ENCODE results near the gene SEMG2. TPM values are rescaled to one million over a fixed set of nuclear protein-coding genes. Genes with fewer than 3 reads are reported as not detected.

SEMG2 gene
- total and polyA plus RNA-seq, 5 donors, result not detected

DNA sequence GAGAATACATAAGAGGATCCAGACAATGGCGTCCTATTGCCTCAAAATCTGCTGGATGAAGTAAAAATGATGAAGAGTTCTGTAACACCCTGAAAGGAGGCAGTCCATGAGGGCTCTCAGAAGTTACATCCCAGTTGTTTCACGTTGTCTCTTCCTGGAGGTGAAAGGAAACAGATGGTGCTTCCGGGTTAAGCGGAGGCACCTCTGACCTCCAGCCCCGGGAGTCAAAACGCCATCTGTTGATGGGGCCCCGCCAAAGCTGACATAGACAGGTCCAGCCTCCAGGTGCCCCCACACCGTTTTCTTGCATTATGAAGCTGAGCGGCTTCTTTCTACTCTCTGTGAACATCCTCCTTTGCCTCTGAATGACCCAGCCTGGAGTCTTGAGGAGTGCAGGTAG is 9.5 kb downstream of the SEMG2 start:
- DNase-seq (no peak), ATAC-seq (no peak)
- intact Hi-C loops (cut with DNase I), result no loop called here
- H3K27ac ChIP-seq (ENCODE audit: low read length), result no peak overlapping the region
- H3K4me1 ChIP-seq (ENCODE audit: control insufficient read depth, insufficient read depth, low read length), result no peaks in the 10 kb centered on the region
- no peak overlapping the region for H3K4me3 ChIP-seq (ENCODE audit: low read length)
- H3K9me3 ChIP-seq (ENCODE audit: control insufficient read depth, low read length), result no peaks in the 10 kb centered on the region
- 62% methylated on average over 9 of the region's 9 CpGs for WGBS
- H3K27me3 ChIP-seq (ENCODE audit: control insufficient read depth, insufficient read depth), result no peaks in the 10 kb centered on the region

DNA sequence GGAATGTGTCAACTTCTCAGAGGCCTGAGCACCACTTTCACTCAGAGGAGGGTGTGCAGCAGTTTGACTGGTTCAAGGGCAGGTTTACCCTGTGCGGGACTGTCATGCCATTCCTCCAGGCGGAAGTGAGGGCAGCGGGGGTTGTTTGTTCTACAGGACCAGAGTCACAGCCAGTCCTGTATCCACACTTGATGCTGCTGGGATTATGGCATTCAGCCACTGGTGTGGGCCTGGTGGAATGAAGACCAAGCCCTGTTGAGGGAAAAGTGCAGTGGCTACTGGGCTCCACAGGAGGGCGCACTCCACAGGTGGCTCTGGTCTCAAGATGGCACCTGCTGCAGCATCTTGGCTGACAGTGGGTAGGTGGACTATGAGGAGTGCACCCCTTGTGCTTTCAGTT is 14.8 kb downstream of the SEMG2 start:
- Histone ChIP-seq H3K4me1 (ENCODE audit: control insufficient read depth, insufficient read depth, low read length) (no peaks in the 10 kb centered on the region), H3K27ac (ENCODE audit: low read length) (no peak overlapping the region), H3K27me3 (ENCODE audit: control insufficient read depth, insufficient read depth) (no peaks in the 10 kb centered on the region), H3K4me3 (ENCODE audit: low read length) (no peak overlapping the region), H3K9me3 (ENCODE audit: control insufficient read depth, low read length) (no peaks in the 10 kb centered on the region)
- intact Hi-C loops (cut with DNase I), result no loop called here
- DNase-seq (no peak), ATAC-seq (no peak)
- WGBS, result 64% methylated on average over 4 of the region's 4 CpGs

DNA sequence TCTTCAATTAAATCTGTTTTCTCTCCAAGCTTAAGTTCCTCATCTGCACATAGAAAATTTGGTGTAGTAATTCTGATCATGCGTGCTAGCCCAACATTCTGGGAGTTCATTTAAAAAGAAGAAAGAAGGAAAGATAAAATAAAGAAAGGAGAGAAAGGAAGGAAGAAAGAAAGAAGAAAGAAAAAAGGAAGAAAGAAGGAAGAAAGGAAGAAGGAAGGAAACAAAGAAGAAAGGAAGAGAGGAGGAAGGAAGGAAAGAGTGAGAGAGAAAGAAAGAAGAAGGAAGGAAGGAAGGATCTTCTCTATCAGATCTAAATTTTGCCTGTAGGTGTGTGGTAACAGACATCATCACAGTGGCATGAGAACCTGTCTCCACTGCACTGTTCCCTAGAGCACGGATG is 17.0 kb downstream of the SEMG2 start:
- Histone ChIP-seq H3K27me3 (ENCODE audit: control insufficient read depth, insufficient read depth) (no peaks in the 10 kb centered on the region), H3K9me3 (ENCODE audit: control insufficient read depth, low read length) (no peaks in the 10 kb centered on the region), H3K27ac (ENCODE audit: low read length) (no peak overlapping the region), H3K4me1 (ENCODE audit: control insufficient read depth, insufficient read depth, low read length) (no peaks in the 10 kb centered on the region), H3K4me3 (ENCODE audit: low read length) (no peak overlapping the region)
- 81% methylated on average over 2 of the region's 2 CpGs for WGBS
- ATAC-seq (no peak), DNase-seq (no peak)
- intact Hi-C loops (cut with DNase I), result no loop called here

DNA sequence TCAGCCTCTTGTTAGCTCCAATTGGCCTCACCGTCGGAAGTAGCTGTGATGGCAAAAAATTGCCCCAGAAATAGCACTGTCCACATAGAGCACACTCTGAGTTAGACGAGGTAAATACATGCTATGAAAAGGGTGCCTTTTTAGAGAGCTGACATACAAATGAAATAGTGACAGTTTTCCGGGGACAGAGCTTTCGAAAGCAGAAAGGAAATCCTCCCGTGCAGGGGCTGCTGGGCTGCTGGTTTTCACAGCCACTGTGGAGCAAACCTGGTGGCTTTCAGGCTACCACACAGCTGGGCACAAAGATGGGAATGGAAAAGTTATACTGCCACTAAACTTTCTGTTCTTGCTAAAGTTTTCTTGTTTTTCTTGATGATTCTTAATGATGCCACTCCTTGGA is 24.9 kb downstream of the SEMG2 start:
- Histone ChIP-seq H3K4me3 (ENCODE audit: low read length) (no peak overlapping the region), H3K27me3 (ENCODE audit: control insufficient read depth, insufficient read depth) (peaks cover 4% of the 10 kb centered on the region), H3K27ac (ENCODE audit: low read length) (no peak overlapping the region), H3K9me3 (ENCODE audit: control insufficient read depth, low read length) (no peaks in the 10 kb centered on the region), H3K4me1 (ENCODE audit: control insufficient read depth, insufficient read depth, low read length) (no peaks in the 10 kb centered on the region)
- no peak for ATAC-seq
- WGBS, result 42% methylated on average over 6 of the region's 6 CpGs
- intact Hi-C loops (cut with DNase I), result no loop called here
- no peak for DNase-seq

DNA sequence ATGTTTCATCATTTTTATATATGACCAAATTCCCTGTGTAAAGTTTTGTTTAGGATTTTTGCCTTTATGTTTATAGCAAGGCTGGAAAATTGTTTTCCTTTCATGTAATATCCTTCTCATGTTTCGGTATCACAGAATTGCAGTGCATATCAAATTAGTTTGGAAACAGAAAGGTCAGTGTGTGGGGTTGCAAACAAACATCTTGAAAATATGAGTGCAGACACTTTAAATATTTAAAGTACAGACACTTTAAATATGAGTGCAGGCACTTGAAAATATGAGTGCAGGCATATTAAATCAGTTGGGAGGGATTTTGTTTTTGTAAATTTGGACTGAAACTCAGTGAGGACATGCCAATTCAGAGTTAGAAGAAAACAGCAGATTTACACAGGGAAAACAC is 26.7 kb downstream of the SEMG2 start:
- Histone ChIP-seq H3K27me3 (ENCODE audit: control insufficient read depth, insufficient read depth) (peaks cover 4% of the 10 kb centered on the region), H3K4me3 (ENCODE audit: low read length) (no peak overlapping the region), H3K27ac (ENCODE audit: low read length) (no peak overlapping the region), H3K4me1 (ENCODE audit: control insufficient read depth, insufficient read depth, low read length) (no peaks in the 10 kb centered on the region), H3K9me3 (ENCODE audit: control insufficient read depth, low read length) (no peaks in the 10 kb centered on the region)
- ATAC-seq (no peak), DNase-seq (no peak)
- intact Hi-C loops (cut with DNase I), result no loop called here
- WGBS, result 80% methylated on average over 1 of the region's 1 CpG

DNA sequence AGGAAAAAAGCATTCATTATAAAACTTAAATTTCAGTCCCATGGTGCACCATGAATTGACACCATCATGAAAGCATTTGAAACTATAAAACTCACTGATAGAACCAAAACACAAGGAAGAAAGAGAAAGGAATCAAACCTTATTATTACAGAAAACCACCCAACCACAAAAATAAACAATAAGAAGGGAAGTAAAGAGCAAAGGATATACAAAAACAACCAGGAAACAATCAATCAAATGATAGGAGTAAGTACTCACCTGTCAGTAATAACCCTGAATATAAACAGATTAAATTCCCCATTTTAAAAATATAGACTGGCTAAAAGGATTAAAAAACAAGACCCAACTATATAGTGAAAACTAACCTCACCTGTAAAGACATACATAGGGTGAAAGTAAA is 27.4 kb downstream of the SEMG2 start:
- Histone ChIP-seq H3K4me1 (ENCODE audit: control insufficient read depth, insufficient read depth, low read length) (no peaks in the 10 kb centered on the region), H3K9me3 (ENCODE audit: control insufficient read depth, low read length) (no peaks in the 10 kb centered on the region), H3K27me3 (ENCODE audit: control insufficient read depth, insufficient read depth) (peaks cover 4% of the 10 kb centered on the region), H3K27ac (ENCODE audit: low read length) (no peak overlapping the region), H3K4me3 (ENCODE audit: low read length) (no peak overlapping the region)
- no peak for ATAC-seq
- DNase-seq, result no peak
- intact Hi-C loops (cut with DNase I), result no loop called here

DNA sequence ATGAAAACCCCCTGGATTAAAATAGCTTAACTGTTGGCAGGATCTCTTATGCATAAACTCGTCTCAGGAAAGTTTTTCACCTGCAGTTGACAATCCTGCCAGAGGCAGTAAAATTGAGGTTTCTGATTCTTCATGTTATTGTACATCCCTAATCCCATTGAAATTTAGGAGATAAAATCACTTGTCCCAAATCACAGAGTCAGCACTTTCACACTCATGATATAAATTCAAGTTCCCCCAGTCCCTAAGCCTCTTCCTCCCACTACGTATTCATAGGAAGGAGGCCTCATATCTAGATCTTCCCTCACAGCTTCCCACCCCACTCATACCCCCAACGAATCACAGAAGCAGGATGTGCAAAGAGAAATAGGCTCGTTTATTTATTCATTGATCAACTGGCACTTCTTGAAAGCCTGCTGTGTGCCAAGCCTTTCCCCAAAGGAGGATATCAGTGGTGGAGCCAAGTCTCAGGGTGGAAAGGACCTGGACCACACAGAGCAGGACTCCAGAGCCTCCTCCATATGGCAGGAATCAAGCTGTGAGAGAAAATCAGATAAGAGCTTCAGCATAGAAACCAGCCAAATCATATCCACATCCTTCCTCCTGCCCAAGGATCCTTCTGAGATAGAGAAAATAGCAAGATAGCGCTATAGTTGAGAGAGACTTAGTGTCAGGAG is 30.8 kb downstream of the SEMG2 start:
- DNase-seq (no peak), ATAC-seq (no peak)
- H3K9me3 ChIP-seq (ENCODE audit: control insufficient read depth, low read length), result no peaks in the 10 kb centered on the region
- WGBS, result 32% methylated on average over 5 of the region's 5 CpGs
- no peaks in the 10 kb centered on the region for H3K27me3 ChIP-seq (ENCODE audit: control insufficient read depth, insufficient read depth)
- no peak overlapping the region for H3K27ac ChIP-seq (ENCODE audit: low read length)
- intact Hi-C loops (cut with DNase I), result no loop called here
- H3K4me1 ChIP-seq (ENCODE audit: control insufficient read depth, insufficient read depth, low read length), result no peaks in the 10 kb centered on the region
- no peak overlapping the region for H3K4me3 ChIP-seq (ENCODE audit: low read length)

DNA sequence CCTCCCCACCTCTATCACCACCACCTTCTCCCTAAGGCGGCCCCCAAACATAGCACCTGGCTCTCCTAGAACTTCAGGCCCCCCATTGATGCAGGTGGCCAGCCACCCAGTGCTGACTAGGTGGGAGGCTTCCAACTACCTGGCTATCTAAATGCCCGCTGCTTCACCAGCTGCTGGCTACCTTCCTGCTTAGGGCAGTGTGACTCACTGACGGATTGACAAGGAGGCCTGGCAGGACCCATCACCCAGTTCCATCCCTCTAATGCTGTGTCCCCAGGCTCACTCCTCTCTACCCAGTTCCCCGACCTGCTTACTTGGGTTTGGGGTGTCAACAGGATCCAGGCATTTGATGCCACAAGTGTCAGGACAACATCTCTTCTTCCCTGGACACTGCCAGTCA is 32.1 kb downstream of the SEMG2 start:
- no peak overlapping the region for H3K27ac ChIP-seq (ENCODE audit: low read length)
- intact Hi-C loops (cut with DNase I), result no loop called here
- DNase-seq (no peak), ATAC-seq (no peak)
- WGBS, result 90% methylated on average over 4 of the region's 4 CpGs
- H3K4me3 ChIP-seq (ENCODE audit: low read length), result no peak overlapping the region
- no peaks in the 10 kb centered on the region for H3K4me1 ChIP-seq (ENCODE audit: control insufficient read depth, insufficient read depth, low read length)
- no peaks in the 10 kb centered on the region for H3K9me3 ChIP-seq (ENCODE audit: control insufficient read depth, low read length)
- H3K27me3 ChIP-seq (ENCODE audit: control insufficient read depth, insufficient read depth), result no peaks in the 10 kb centered on the region

DNA sequence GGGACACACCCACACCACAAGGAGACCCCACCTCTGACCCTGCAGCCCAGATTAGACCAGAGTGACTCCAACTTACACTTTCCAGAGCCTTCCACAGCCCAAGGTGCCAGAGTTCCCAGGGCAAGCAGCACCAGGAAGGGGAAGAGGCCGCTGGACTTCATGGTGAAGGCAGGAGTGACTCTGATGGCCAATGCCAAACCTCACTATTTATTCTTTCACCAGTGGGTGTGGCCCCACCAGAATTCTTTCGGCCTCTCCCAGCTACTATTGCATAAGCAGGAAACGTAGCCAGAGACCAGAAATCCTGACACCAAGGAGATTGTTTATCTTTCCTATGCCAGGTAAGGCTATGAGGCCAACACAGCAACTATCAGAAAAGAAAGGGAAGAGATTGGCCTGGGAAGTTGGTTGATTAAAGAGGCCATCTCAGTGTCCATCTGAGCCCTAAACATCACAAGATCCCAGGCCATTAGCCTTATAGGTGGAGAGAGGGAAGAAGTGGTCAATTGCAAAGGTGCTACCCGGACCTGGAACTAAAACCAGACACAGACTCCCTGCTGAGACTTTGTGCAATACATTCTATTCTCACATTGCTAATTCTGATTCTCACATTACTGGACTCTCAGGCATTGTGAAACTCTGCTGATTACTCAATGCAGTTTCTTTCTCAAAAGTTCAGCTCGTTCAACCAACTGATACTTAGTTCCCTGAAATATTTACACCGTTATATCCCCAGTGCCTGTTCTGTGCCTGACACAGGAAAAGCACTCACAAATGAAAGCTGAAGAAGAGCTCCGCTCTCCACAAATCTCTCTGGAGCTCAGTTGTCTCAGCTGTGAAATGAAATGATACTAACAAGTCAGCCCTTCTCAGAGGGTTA is 33.5 kb downstream of the SEMG2 start, which contains the start of gene SLPI:
TSS of gene SLPI (minus strand) at position 182 of the 880 bp plus-strand sequence. CDS start at position 161, 21 bp downstream.
- ATAC-seq (peak; percentile 80 to 90), DNase-seq (peak in 2 of 3 donors; percentile 29 to 55)
- Histone ChIP-seq H3K4me1 (ENCODE audit: control insufficient read depth, insufficient read depth, low read length) (no peaks in the 10 kb centered on the region), H3K9me3 (ENCODE audit: control insufficient read depth, low read length) (no peaks in the 10 kb centered on the region), H3K27ac (ENCODE audit: low read length) (no peak within 1 kb of the TSS), H3K4me3 (ENCODE audit: low read length) (no peak within 1 kb of the TSS), H3K27me3 (ENCODE audit: control insufficient read depth, insufficient read depth) (no peaks in the 10 kb centered on the region)
- WGBS, result 45% methylated on average over 7 of the region's 7 CpGs
- intact Hi-C loops (cut with DNase I), result no loop called here

DNA sequence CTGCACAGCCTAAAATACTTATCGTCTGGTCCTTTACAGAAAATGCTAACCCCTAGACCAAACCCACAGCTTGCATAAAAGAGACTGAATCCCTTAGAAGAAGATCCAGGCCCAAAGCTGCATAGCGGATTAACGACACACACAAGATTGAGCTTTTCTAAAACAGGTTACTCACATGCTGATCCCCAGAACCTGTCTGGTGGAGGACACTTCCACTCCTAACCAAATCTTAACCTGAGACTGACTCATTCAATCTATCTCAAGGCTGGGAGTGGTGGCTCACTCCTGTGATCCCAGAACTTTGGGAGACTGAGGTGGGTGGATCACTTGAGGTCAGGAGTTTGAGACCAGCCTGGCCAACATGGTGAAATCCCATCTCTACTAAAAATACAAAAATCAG is 36.0 kb downstream of the SEMG2 start:
- Histone ChIP-seq H3K4me1 (ENCODE audit: control insufficient read depth, insufficient read depth, low read length) (no peaks in the 10 kb centered on the region), H3K4me3 (ENCODE audit: low read length) (no peak overlapping the region), H3K27ac (ENCODE audit: low read length) (no peak overlapping the region), H3K9me3 (ENCODE audit: control insufficient read depth, low read length) (no peaks in the 10 kb centered on the region), H3K27me3 (ENCODE audit: control insufficient read depth, insufficient read depth) (no peaks in the 10 kb centered on the region)
- no peak for DNase-seq
- ATAC-seq, result no peak
- WGBS, result 79% methylated on average over 3 of the region's 3 CpGs
- intact Hi-C loops (cut with DNase I), result no loop called here

DNA sequence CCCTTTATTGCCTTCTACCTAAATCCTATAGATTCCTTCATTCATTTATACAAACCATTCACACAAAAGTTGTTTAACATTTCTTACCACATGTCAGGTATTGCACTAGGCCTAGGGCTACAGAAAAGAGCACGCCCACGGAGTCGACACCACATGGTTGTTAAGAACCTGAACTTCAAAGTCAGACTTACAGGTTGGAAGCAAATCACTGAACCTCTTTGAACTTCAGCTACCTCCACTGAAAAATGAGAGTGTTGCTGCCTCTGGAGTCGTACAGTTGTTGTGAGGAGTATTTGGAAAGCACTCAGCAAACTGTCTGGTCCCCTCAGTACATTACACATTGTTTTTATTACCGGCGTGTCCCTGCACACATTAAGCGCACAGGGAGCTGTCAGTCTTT is 36.5 kb downstream of the SEMG2 start:
- Histone ChIP-seq H3K4me3 (ENCODE audit: low read length) (no peak overlapping the region), H3K27ac (ENCODE audit: low read length) (no peak overlapping the region), H3K27me3 (ENCODE audit: control insufficient read depth, insufficient read depth) (no peaks in the 10 kb centered on the region), H3K9me3 (ENCODE audit: control insufficient read depth, low read length) (no peaks in the 10 kb centered on the region), H3K4me1 (ENCODE audit: control insufficient read depth, insufficient read depth, low read length) (no peaks in the 10 kb centered on the region)
- no peak for ATAC-seq
- intact Hi-C loops (cut with DNase I), result no loop called here
- 83% methylated on average over 7 of the region's 7 CpGs for WGBS
- DNase-seq, result no peak

Measured in right cardiac atrium (tissue), 5 donors.